A549 (cell line): ENCODE data around the gene NSMF. TPM values are rescaled to one million over a fixed set of nuclear protein-coding genes. Genes with fewer than 3 reads are reported as not detected.

ENCODE experiments used
- ATAC-seq, 2 experiments: fragments of 200-7000 bp in 1 of 2; fragments of >200 bp in 1 of 2; cut with Nextera tagmentation in 1 of 2; cut with Tn5 transposase in 1 of 2; 3 replicates each; pipeline versions ENCODE4 v1.8.0 to v1.9.1; 2018 to 2020; ENCODE audit warnings: mild to moderate bottlenecking in 1 of 2, moderate library complexity in 1 of 2
- CTCF ChIA-PET: fragments of 300-600 bp; sonication (Branson Sonifier 250); formaldehyde crosslinking; extraction: SDS; loops from one replicate; lab custom pipeline; 2021; ENCODE audit warnings: antibody characterized with exemption, inconsistent platforms; lab: Yijun Ruan, JAX
- POLR2A ChIA-PET: fragments of 350-600 bp; formaldehyde crosslinking; extraction: SDS; loops from one replicate; lab custom pipeline; 2021; ENCODE audit warnings: antibody characterized with exemption, inconsistent platforms; lab: Yijun Ruan, JAX
- DNase-seq, 2 experiments: peaks; one replicate each; pipeline versions ENCODE4 v3.0.0 to v3.0.0-alpha.2; 2011 to 2016; ENCODE audit warnings: low read depth in 1 of 2, low spot score in 1 of 2
- FAIRE-seq: peaks from 2 replicates; lab custom pipeline; 2011; peaks lifted over from hg19 to GRCh38; lab: Jason Lieb, UNC
- H3K27ac ChIP-seq, 2 experiments: fragments of >200 bp; sonication (Bioruptor Twin); formaldehyde crosslinking; 3 replicates each; pipeline ENCODE4 v1.5.1; 2016 to 2017
- H3K4me1 ChIP-seq: fragments of >200 bp; sonication (Bioruptor Twin); formaldehyde crosslinking; 3 replicates; pipeline ENCODE4 v1.6.1; 2016
- H3K4me2 ChIP-seq: fragments of >200 bp; sonication (Bioruptor Twin); formaldehyde crosslinking; 3 replicates; pipeline ENCODE4 v1.6.1; 2016
- H3K4me3 ChIP-seq: fragments of >200 bp; sonication (Bioruptor Twin); formaldehyde crosslinking; 3 replicates; pipeline ENCODE4 v1.5.1; 2016
- H3K9me3 ChIP-seq: fragments of >200 bp; sonication (Bioruptor Twin); formaldehyde crosslinking; 3 replicates; pipeline ENCODE4 v1.6.1; 2016
- ATOH8 ChIP-seq: fragments of 250-450 bp; sonication (Bioruptor Pico); IDR thresholded peaks from 2 replicates; pipeline ENCODE4 v1.5.0; 2020; ENCODE audit warnings: low read depth, mild to moderate bottlenecking, moderate library complexity
- BHLHE40 ChIP-seq: IDR thresholded peaks from 2 replicates; pipeline ENCODE4 v1.6.1; 2012; ENCODE audit warnings: low read depth, low read length, inconsistent platforms
- CBX2 ChIP-seq: fragments of 200-600 bp; sonication (generic); IDR thresholded peaks from 2 replicates; pipeline ENCODE4 v1.6.1; 2016; ENCODE audit warnings: low read depth, mild to moderate bottlenecking, borderline replicate concordance
- CEBPB ChIP-seq, 2 experiments: fragments of >200 bp in 1 of 2; sonication (Bioruptor Twin) in 1 of 2; formaldehyde crosslinking in 1 of 2; IDR thresholded peaks; 2 replicates each; pipeline ENCODE4 v1.6.1; 2012 to 2016
- CHD2 ChIP-seq: fragments of 150-350 bp; IDR thresholded peaks from 2 replicates; pipeline ENCODE4 v1.6.1; 2014; ENCODE audit warnings: low read length; ENCODE audit not compliant: partially characterized antibody
- ESRRA ChIP-seq: fragments of 150-350 bp; IDR thresholded peaks from 2 replicates; pipeline ENCODE4 v1.6.1; 2014; ENCODE audit warnings: mild to moderate bottlenecking, low read length, borderline replicate concordance
- FOSB ChIP-seq: fragments of 250-450 bp; sonication (Bioruptor Pico); IDR thresholded peaks from 2 replicates; pipeline ENCODE4 v1.5.0; 2020; ENCODE audit warnings: mild to moderate bottlenecking, moderate library complexity
- FOSL2 ChIP-seq, 2 experiments: fragments of 450-650 bp in 1 of 2; fragments of >200 bp in 1 of 2; sonication (Bioruptor Twin) in 1 of 2; formaldehyde crosslinking; IDR thresholded peaks; 2 replicates each; pipeline versions ENCODE4 v1.5.0 to v1.6.1; 2016 to 2020; ENCODE audit warnings: mild to moderate bottlenecking in 1 of 2, moderate library complexity in 1 of 2
- HDAC2 ChIP-seq: fragments of 200-600 bp; sonication (generic); IDR thresholded peaks from 2 replicates; pipeline ENCODE4 v1.6.1; 2016
- NR3C1 ChIP-seq: fragments of >200 bp; sonication (Bioruptor Twin); formaldehyde crosslinking; IDR thresholded peaks from 3 replicates; pipeline ENCODE4 v1.6.1; 2017
- PHF8 ChIP-seq: fragments of 200-600 bp; sonication (generic); IDR thresholded peaks from 2 replicates; pipeline ENCODE4 v1.6.1; 2016; ENCODE audit warnings: low read depth, mild to moderate bottlenecking, antibody characterized with exemption, moderate library complexity, borderline replicate concordance
- POLR2A ChIP-seq: IDR thresholded peaks from 2 replicates; pipeline ENCODE4 v1.6.1; 2012; ENCODE audit warnings: mild to moderate bottlenecking, low read length
- RARB ChIP-seq: fragments of 250-450 bp; sonication (Bioruptor Pico); IDR thresholded peaks from 2 replicates; pipeline ENCODE4 v1.8.0; 2021; ENCODE audit warnings: mild to moderate bottlenecking, moderate library complexity
- RCOR1 ChIP-seq: fragments of 150-350 bp; IDR thresholded peaks from 2 replicates; pipeline ENCODE4 v1.6.1; 2014; ENCODE audit warnings: antibody characterized with exemption, low read length, low read depth
- RNF2 ChIP-seq: fragments of 200-600 bp; sonication (generic); IDR thresholded peaks from 2 replicates; pipeline ENCODE4 v1.6.1; 2016; ENCODE audit warnings: low read depth, mild to moderate bottlenecking, antibody characterized with exemption, moderate library complexity, borderline replicate concordance
- TFCP2L1 ChIP-seq: fragments of 250-450 bp; sonication (Bioruptor Pico); IDR thresholded peaks from 2 replicates; pipeline ENCODE4 v1.5.0; 2021; ENCODE audit warnings: mild to moderate bottlenecking
- USF2 ChIP-seq: fragments of 450-650 bp; IDR thresholded peaks from 2 replicates; pipeline ENCODE4 v1.6.1; 2014; ENCODE audit warnings: antibody characterized with exemption
- WGBS: methylation state at CpG from one replicate; pipeline ENCODE4 v1.1.6; 2017; ENCODE audit errors: missing lambda C conversion rate; 5-methylcytosine and 5-hydroxymethylcytosine counted together
- polyA plus RNA-seq, 4 experiments: library from polyadenylated mRNA; depleted of rRNA in 3 of 4; stranded (reverse); fragments of >200 nt; fragmentation: RNase III in 1 of 4; extraction: RNeasy Plus Mini Kit Qiagen cat#74134 plus additional on column Dnase treatment in 1 of 4; gene quantifications; 2 replicates in 3 of 4; 3 replicates in 1 of 4; pipeline ENCODE4 v1.2.3, GENCODE V29; 2011 to 2017
- TF ChIP-seq, protein P1 (sequence below): fragments of 250-450 bp; sonication (Bioruptor Pico); IDR thresholded peaks from 2 replicates; pipeline ENCODE4 v1.5.0; 2021; ENCODE audit warnings: mild to moderate bottlenecking, moderate library complexity, borderline replicate concordance
- TF ChIP-seq, protein P2 (sequence below): IDR thresholded peaks from 2 replicates; pipeline ENCODE4 v1.6.1; 2012; ENCODE audit warnings: low read depth, borderline replicate concordance
- TF ChIP-seq, protein P3 (sequence below): IDR thresholded peaks from 2 replicates; pipeline ENCODE4 v1.6.1; 2012

Gene NSMF
- polyA plus RNA-seq, 2 of the 4 experiments (the other 2 are of a cell fraction) = 16.0 to 29.2 TPM

DNA sequence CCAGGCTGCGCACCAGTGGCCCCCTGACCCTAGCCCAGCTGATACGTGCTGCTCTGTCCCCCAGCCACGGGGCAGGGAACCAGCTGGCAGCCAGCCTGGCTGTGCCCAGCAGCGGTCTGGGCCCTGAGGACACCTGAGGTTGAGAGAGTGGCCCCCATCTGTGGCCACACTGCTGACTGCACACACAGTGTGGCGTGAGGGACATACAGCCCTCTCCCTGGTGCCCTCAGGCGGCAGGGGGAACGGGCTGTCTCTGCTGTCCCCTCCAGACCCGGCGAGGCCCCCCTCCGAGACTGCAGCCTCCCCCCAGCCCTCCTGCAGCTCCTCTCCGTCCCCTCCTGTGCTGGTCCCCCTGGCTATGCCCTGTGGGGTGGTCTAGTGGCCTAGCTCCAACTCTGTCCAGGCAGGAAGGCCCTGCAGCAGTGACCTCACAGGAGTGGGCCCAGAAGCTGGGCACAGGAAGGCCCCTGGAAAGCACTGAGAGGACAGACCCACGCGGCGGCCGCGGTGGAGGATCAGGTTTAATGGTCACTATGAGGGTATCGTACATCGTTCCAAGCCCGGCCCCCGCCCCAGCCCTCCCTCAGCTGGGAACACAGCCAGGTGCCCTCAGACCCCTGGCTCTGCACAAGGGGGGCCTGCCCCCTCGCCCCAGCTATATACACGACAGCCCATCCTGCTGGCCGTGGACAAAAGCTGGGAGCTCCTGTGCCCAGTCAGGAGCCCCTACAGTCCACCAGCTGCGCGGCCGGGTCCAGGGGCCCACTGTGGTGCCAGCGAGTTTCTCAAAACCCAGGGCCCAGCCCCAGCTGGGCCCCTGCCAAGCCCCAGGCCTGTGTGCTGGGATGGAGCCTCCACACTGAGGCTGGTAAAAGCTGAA is 11.2 kb downstream of the NSMF start:
- POLR2A ChIA-PET = interaction anchor here (1.3 kb wide), 1 partner anchor 25 kb away, joined by 3 read pairs; the partner anchor contains the start of genes EXD3 and NOXA1
- FAIRE-seq (no peak), ATAC-seq (peak in 1 of 2 experiments; percentile 4; a peak in 1 of 6 replicates), DNase-seq (no peak)
- Histone ChIP-seq H3K4me1 (peaks cover 10% of the 10 kb centered on the region), H3K27ac (no peak overlapping the region), H3K4me2 (no peak overlapping the region), H3K4me3 (no peak overlapping the region), H3K9me3 (no peaks in the 10 kb centered on the region)
- CTCF ChIA-PET = interaction anchor here (1.0 to 7.6 kb wide), 5 partner anchors 11 to 161 kb away, joined by 3 to 98 read pairs (median 5); partner anchors contain the start of genes EXD3, NOXA1 and NSMF
- 86% methylated on average over 12 of the region's 27 CpGs for WGBS
- TF ChIP-seq CEBPB (IDR thresholded peaks at IDR 0.05) = no peak
- TF ChIP-seq USF2 = no peak
- no peak for TF ChIP-seq PHF8
- no peak for TF ChIP-seq CHD2
- no peak for TF ChIP-seq ATOH8 (CRISPR knock-in tag)
- no peak for TF ChIP-seq CBX2
- no peak for TF ChIP-seq HDAC2
- no peak for TF ChIP-seq RCOR1
- TF ChIP-seq, protein P1, sequence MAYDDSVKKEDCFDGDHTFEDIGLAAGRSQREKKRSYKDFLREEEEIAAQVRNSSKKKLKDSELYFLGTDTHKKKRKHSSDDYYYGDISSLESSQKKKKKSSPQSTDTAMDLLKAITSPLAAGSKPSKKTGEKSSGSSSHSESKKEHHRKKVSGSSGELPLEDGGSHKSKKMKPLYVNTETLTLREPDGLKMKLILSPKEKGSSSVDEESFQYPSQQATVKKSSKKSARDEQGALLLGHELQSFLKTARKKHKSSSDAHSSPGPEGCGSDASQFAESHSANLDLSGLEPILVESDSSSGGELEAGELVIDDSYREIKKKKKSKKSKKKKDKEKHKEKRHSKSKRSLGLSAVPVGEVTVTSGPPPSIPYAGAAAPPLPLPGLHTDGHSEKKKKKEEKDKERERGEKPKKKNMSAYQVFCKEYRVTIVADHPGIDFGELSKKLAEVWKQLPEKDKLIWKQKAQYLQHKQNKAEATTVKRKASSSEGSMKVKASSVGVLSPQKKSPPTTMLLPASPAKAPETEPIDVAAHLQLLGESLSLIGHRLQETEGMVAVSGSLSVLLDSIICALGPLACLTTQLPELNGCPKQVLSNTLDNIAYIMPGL (CRISPR knock-in tag) = no peak
- TF ChIP-seq, protein P2, sequence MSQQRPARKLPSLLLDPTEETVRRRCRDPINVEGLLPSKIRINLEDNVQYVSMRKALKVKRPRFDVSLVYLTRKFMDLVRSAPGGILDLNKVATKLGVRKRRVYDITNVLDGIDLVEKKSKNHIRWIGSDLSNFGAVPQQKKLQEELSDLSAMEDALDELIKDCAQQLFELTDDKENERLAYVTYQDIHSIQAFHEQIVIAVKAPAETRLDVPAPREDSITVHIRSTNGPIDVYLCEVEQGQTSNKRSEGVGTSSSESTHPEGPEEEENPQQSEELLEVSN = no peak
- TF ChIP-seq NR3C1 = no peak
- no peak for TF ChIP-seq RARB (CRISPR knock-in tag)

- Histone ChIP-seq H3K4me3 (no peak overlapping the region), H3K9me3 (no peaks in the 10 kb centered on the region), H3K4me1 (peaks cover 10% of the 10 kb centered on the region), H3K27ac (no peak overlapping the region), H3K4me2 (no peak overlapping the region)
- no peak for TF ChIP-seq USF2
- DNase-seq = no peak
- ATAC-seq = no peak
- no peak for FAIRE-seq
- 84% methylated on average over 14 of the region's 21 CpGs for WGBS
- CTCF ChIA-PET = interaction anchor here (0.7 to 7.6 kb wide), 4 partner anchors 17 to 145 kb away, joined by 3 to 98 read pairs (median 34); partner anchors contain the start of genes EXD3, NOXA1 and NRARP
- POLR2A ChIA-PET = interaction anchor here (1.3 kb wide), 1 partner anchor 24 kb away, joined by 3 to 6 read pairs; the partner anchor contains the start of genes EXD3 and NOXA1
Observed at GRCh38 chr9:137446851-137447471, 12.2 kb downstream of the NSMF start.

GRCh38 chr9:137445930-137446431 is 13.2 kb downstream of the NSMF start:
- H3K9me3 ChIP-seq = no peaks in the 10 kb centered on the region
- peak overlapping the region; percentile 64 for H3K4me2 ChIP-seq
- FAIRE-seq = no peak
- ChIA-PET CTCF (interaction anchor here (0.6 to 7.6 kb wide), 21 partner anchors 9 to 208 kb away, joined by 3 to 98 read pairs (median 5); partner anchors contain the start of genes EXD3, NOXA1, NRARP and NSMF), POLR2A (interaction anchor here (1.3 kb wide), 1 partner anchor 23 kb away, joined by 6 read pairs; the partner anchor contains the start of genes EXD3 and NOXA1)
- 53% methylated on average over 18 of the region's 19 CpGs for WGBS
- peaks cover 10% of the 10 kb centered on the region for H3K4me1 ChIP-seq
- no peak for ATAC-seq
- DNase-seq = no peak
- H3K27ac ChIP-seq = no peak overlapping the region
- H3K4me3 ChIP-seq = no peak overlapping the region
- TF ChIP-seq, protein P3, sequence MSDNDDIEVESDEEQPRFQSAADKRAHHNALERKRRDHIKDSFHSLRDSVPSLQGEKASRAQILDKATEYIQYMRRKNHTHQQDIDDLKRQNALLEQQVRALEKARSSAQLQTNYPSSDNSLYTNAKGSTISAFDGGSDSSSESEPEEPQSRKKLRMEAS = no peak
- TF ChIP-seq POLR2A = no peak
- no peak for TF ChIP-seq FOSB (CRISPR knock-in tag)
- TF ChIP-seq USF2 = no peak
- no peak for TF ChIP-seq BHLHE40
- no peak for TF ChIP-seq RNF2
- TF ChIP-seq TFCP2L1 (CRISPR knock-in tag) = no peak
- TF ChIP-seq, protein P2 = no peak
- no peak for TF ChIP-seq RCOR1
- TF ChIP-seq CEBPB (IDR thresholded peaks at IDR 0.05) = no peak
- no peak for TF ChIP-seq NR3C1
- TF ChIP-seq ESRRA = no peak
- no peak for TF ChIP-seq CBX2
- no peak for TF ChIP-seq FOSL2 (IDR thresholded peaks at IDR 0.05)
- TF ChIP-seq FOSL2 (CRISPR knock-in tag; IDR thresholded peaks at IDR 0.05) = no peak
